Measurements from ENCODE around the gene MUC5AC. TPM values are rescaled to one million over a fixed set of nuclear protein-coding genes. Genes with fewer than 3 reads are reported as not detected.

Gene MUC5AC
- total RNA-seq, 6 experiments from 2014 or later, result not detected

DNA sequence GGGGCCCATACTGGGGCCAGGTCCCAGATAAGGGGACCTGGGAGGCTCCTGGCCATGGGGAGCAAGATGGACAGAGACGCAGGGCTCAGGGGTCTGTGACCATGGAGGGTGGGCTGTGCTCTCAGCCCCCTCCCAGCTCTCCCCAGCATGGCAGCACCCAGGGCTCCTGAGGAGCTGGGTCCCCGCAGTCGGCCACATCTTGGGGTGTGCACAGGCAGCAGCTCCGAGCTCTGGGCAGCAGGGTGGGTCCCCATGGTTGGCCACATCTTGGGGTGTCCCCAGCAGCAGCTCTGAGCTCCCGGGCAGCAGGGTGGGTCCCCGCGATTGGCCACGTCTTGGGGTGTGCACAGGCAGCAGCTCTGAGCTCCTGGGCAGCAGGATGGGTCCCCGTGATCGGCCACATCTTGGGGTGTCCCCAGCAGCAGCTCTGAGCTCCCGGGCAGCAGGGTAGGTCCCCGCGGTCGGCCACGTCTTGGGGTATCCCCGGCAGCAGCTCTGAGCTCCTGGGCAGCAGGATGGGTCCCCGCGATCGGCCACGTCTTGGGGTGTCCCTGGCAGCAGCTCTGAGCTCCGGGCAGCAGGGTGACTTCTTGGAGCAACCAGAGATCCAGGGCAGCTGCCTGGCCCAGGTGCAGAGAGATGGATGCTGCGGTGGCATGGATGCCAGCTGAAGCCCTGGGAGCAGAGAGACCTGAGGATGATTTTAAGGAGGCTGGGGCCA lies 46.8 kb downstream of the MUC5AC start:
- no peak overlapping the region for H3K27ac Mint-ChIP-seq
- DNase-seq, result no peak
- no peaks in the 10 kb centered on the region for H3K36me3 Mint-ChIP-seq (ENCODE audit: low read depth)
- no peak overlapping the region for H3K4me3 Mint-ChIP-seq
- no peaks in the 10 kb centered on the region for H3K9me3 Mint-ChIP-seq
- H3K27me3 Mint-ChIP-seq (ENCODE audit: insufficient read depth), result peaks cover 14% of the 10 kb centered on the region
- H3K4me1 Mint-ChIP-seq (ENCODE audit: low read depth), result no peaks in the 10 kb centered on the region
- TF ChIP-seq, protein P1, sequence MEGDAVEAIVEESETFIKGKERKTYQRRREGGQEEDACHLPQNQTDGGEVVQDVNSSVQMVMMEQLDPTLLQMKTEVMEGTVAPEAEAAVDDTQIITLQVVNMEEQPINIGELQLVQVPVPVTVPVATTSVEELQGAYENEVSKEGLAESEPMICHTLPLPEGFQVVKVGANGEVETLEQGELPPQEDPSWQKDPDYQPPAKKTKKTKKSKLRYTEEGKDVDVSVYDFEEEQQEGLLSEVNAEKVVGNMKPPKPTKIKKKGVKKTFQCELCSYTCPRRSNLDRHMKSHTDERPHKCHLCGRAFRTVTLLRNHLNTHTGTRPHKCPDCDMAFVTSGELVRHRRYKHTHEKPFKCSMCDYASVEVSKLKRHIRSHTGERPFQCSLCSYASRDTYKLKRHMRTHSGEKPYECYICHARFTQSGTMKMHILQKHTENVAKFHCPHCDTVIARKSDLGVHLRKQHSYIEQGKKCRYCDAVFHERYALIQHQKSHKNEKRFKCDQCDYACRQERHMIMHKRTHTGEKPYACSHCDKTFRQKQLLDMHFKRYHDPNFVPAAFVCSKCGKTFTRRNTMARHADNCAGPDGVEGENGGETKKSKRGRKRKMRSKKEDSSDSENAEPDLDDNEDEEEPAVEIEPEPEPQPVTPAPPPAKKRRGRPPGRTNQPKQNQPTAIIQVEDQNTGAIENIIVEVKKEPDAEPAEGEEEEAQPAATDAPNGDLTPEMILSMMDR (IDR thresholded peaks at IDR 0.05), result no peak

DNA sequence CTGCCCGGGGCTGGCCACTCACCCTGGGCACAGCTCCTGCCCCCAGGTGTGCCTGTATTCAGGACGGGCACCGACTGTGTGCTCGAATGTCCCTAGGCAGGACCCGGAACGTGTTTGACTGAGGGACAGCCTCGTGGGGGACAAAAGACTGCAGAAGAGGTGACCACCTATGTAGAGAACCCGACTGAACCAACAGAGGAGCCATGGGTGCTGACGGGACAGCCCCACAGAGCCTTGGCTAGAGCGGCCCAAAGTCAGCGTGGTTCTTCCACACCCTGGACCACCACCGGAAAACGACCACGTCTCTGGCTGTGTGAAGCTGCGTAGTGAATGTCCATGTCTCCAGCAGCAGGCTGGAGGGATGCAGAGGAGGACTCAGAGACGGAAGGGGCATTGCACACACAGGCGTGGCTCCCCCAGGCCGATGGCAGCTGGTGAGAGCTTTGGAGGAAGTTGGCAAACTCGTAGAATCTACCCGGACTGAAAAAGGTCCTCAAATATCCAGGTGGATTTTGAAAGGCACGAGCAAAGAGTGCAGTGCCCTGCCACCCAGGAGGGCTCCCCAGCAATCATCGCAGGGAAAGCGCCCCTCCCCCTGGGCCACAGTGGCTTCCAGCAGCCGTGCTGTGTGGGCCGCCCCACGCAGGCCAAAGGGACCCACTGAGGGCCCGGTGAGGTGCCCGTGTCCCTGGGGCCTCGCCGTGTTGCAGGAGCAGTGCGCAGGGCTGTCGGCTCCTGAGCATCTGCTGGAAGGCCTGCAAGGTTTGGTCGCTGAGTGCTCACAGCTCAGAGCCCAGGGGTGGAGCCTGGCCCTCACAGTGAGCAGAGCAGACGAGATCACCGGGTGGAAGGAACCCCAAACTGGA lies 47.6 kb downstream of the MUC5AC start:
- TF ChIP-seq, protein P1 (IDR thresholded peaks at IDR 0.05), result no peak
- Mint-ChIP-seq H3K36me3 (ENCODE audit: low read depth) (no peaks in the 10 kb centered on the region), H3K27me3 (ENCODE audit: insufficient read depth) (peaks cover 12% of the 10 kb centered on the region; the same call in 1 of the 2 replicates), H3K9me3 (peaks cover 6% of the 10 kb centered on the region), H3K27ac (no peak overlapping the region), H3K4me1 (ENCODE audit: low read depth) (no peaks in the 10 kb centered on the region), H3K4me3 (no peak overlapping the region)
- no peak for DNase-seq

DNA sequence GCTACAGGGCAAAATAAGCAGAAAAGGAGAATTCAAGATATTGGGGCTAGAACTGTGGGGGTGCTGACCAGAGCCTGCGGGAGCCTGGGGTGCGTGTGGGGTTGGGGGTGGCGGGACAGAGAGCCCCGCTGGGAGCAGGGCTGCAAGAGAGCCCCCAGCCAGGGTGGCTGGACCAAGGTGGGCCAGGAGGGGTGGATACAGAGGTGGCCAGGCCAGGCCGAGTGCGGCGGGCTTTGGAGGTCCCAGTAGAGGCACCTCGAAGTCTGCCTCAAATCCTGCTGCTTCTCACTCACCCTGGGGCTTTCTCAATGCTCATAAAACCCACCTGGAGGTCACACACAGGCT lies 48.2 kb downstream of the MUC5AC start:
- TF ChIP-seq, protein P1 (IDR thresholded peaks at IDR 0.05), result no peak
- no peaks in the 10 kb centered on the region for H3K4me1 Mint-ChIP-seq (ENCODE audit: low read depth)
- H3K9me3 Mint-ChIP-seq, result peaks cover 8% of the 10 kb centered on the region
- peaks cover 14% of the 10 kb centered on the region; the same call in 1 of the 2 replicates for H3K27me3 Mint-ChIP-seq (ENCODE audit: insufficient read depth)
- H3K4me3 Mint-ChIP-seq, result no peak overlapping the region
- DNase-seq, result no peak
- H3K36me3 Mint-ChIP-seq (ENCODE audit: low read depth), result no peaks in the 10 kb centered on the region
- H3K27ac Mint-ChIP-seq, result no peak overlapping the region

DNA sequence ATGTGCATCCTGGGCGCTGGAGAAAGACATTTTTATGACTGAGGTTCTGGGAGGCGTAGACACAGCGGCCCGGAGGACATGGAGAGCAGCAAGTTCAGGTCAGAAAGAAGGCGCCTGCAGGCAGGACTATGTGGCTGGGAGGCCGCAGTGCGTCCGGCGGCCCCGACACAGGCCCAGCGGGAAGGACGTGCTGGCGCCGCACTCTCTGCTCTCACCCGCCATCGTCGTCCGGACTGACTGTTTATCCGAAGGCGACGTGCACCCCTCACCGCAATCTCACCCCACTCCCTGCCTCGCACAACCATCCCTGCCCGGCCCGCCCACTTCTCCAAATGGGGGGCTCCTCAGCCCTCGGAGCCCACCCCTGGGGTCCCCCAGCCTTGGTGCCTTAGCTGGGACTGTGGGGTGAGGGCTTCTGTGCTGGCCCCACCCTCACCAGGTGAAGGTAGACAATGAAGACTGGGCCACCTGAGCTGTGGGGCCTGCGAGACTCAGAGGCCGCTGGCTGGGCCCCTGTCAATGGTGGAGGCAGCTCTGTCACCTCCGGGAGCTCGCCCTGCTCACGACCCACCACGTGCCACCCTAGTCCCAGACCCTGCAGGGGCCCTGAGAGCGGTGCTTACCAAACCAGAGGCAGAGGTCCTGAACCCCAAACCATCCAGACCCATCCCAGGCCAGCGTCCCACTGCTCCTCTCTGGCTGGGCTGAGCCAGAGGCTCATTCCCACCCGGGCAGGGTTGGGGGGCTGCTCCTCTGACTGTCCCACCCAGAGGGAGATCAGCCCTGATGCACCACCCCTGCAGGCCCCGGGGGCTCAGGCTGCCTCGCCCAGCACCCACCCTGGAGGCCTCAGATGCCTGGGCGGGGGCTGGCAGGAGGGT lies 48.9 kb downstream of the MUC5AC start:
- H3K4me1 Mint-ChIP-seq (ENCODE audit: low read depth), result no peaks in the 10 kb centered on the region
- DNase-seq, result no peak
- no peak overlapping the region for H3K27ac Mint-ChIP-seq
- no peak overlapping the region for H3K4me3 Mint-ChIP-seq
- TF ChIP-seq, protein P1 (IDR thresholded peaks at IDR 0.05), result no peak
- H3K9me3 Mint-ChIP-seq, result peaks cover 13% of the 10 kb centered on the region
- peaks cover 14% of the 10 kb centered on the region; the same call in 1 of the 2 replicates for H3K27me3 Mint-ChIP-seq (ENCODE audit: insufficient read depth)
- peaks cover 4% of the 10 kb centered on the region; the same call in 1 of the 2 replicates for H3K36me3 Mint-ChIP-seq (ENCODE audit: low read depth)

Measured in HFFc6 (cell line).